Endothelial cell of umbilical vein (primary cell): ENCODE results near the gene RBMS3.

ENCODE experiments used
- CTCF ChIP-seq, 2 donors: IDR thresholded peaks; 1 replicate in 1 of 2; 2 replicates in 1 of 2; pipeline ENCODE4 v1.5.1; 2011; ENCODE audit warnings: low read length in 2 of 2, mild to moderate bottlenecking in 2 of 2, moderate library complexity in 2 of 2, control low read depth in 1 of 2, inconsistent platforms in 1 of 2, low read depth in 1 of 2; ENCODE audit not compliant: insufficient read depth in 1 of 2; ENCODE audit errors: extremely low read depth in 1 of 2
- EZH2 ChIP-seq: IDR thresholded peaks from 2 replicates; pipeline ENCODE4 v1.6.1; 2012; ENCODE audit warnings: borderline replicate concordance, low read depth, mild to moderate bottlenecking, moderate library complexity, low read length, inconsistent platforms; ENCODE audit not compliant: severe bottlenecking
- FOS ChIP-seq: IDR thresholded peaks from 2 replicates; pipeline ENCODE4 v1.6.1; 2011; ENCODE audit warnings: mild to moderate bottlenecking, low read length, moderate library complexity, borderline replicate concordance; ENCODE audit not compliant: insufficient read depth
- GATA2 ChIP-seq: IDR thresholded peaks from 2 replicates; pipeline ENCODE4 v1.7.0; 2011; ENCODE audit warnings: low read depth, mild to moderate bottlenecking, moderate library complexity, mixed read lengths, low read length; ENCODE audit not compliant: insufficient read length, insufficient read depth
- JUN ChIP-seq: IDR thresholded peaks from 2 replicates; pipeline ENCODE4 v1.6.1; 2011; ENCODE audit warnings: borderline replicate concordance, low read depth; ENCODE audit not compliant: insufficient read length, insufficient read depth
- MAX ChIP-seq: IDR thresholded peaks from 2 replicates; pipeline ENCODE4 v1.6.1; 2011; ENCODE audit not compliant: insufficient read depth, insufficient read length
- MYC ChIP-seq: IDR thresholded peaks from one replicate; pipeline ENCODE4 v1.6.1; 2011; ENCODE audit warnings: mild to moderate bottlenecking, low read depth, low read length
- POLR2A ChIP-seq: IDR thresholded peaks from 2 replicates; pipeline ENCODE4 v1.6.1; 2012; ENCODE audit warnings: low read depth, mild to moderate bottlenecking, control low read depth, low read length
- POLR2AphosphoS5 ChIP-seq: IDR thresholded peaks from 2 replicates; pipeline ENCODE4 v1.6.1; 2012; ENCODE audit warnings: low read depth, mild to moderate bottlenecking, control low read depth, low read length, moderate library complexity; ENCODE audit not compliant: insufficient read depth

- TF ChIP-seq JUN (no peak), EZH2 (no peak), POLR2AphosphoS5 (no peak), MAX (no peak), POLR2A (no peak), CTCF (IDR thresholded peaks at IDR 0.05; ENCODE audit: extremely low read depth in 1 of 2, insufficient read depth in 1 of 2, low read depth in 1 of 2, low read length in 2 of 2) (no peak), FOS (no peak), MYC (no peak), GATA2 (peak; percentile 22)
These were observed 235.3 kb downstream of the RBMS3 start for GRCh38 chr3:29516164-29516563.
